K562 (cell line): Measurements from ENCODE around the gene LCE3A. TPM values are rescaled to one million over a fixed set of nuclear protein-coding genes. Genes with fewer than 3 reads are reported as not detected.

Experiments used
- CEBPZ ChIP-seq: fragments of 150-350 bp; IDR thresholded peaks from 2 replicates; pipeline ENCODE4 v1.6.1; 2014; ENCODE audit warnings: low read depth, mild to moderate bottlenecking, low read length, borderline replicate concordance
- FOXA1 ChIP-seq: fragments of 450-650 bp; IDR thresholded peaks from 2 replicates; pipeline ENCODE4 v1.6.1; 2016; ENCODE audit warnings: mild to moderate bottlenecking, borderline replicate concordance
- FOXK2 ChIP-seq, 2 experiments: fragments of 450-650 bp; IDR thresholded peaks in 1 of 2; conservative IDR thresholded peaks in 1 of 2; 2 replicates each; pipeline ENCODE4 v1.6.1; 2016; ENCODE audit warnings: low read depth in 2 of 2, mild to moderate bottlenecking in 1 of 2
- KDM5B ChIP-seq: fragments of 200-600 bp; sonication (generic); IDR thresholded peaks from 2 replicates; pipeline ENCODE4 v1.6.1; 2012; ENCODE audit warnings: low read depth, mild to moderate bottlenecking, moderate library complexity, low read length, control low read depth, inconsistent platforms; ENCODE audit not compliant: insufficient replicate concordance
- MCM7 ChIP-seq, 2 experiments: fragments of 450-650 bp; IDR thresholded peaks; 2 replicates each; pipeline ENCODE4 v1.6.1; 2016 to 2018
- MXD1 ChIP-seq: fragments of 250-450 bp; sonication (Bioruptor Pico); IDR thresholded peaks from 2 replicates; pipeline ENCODE4 v1.8.0; 2021; ENCODE audit warnings: borderline replicate concordance, mild to moderate bottlenecking, moderate library complexity; ENCODE audit not compliant: poor library complexity, severe bottlenecking
- NFIX ChIP-seq: fragments of 250-450 bp; sonication (Bioruptor Pico); IDR thresholded peaks from 2 replicates; pipeline ENCODE4 v1.4.0; 2020; ENCODE audit warnings: low read depth, mild to moderate bottlenecking, moderate library complexity
- SIRT6 ChIP-seq: IDR thresholded peaks from one replicate; pipeline ENCODE4 v1.6.1; 2012; ENCODE audit warnings: low read depth, mild to moderate bottlenecking, control low read depth, inconsistent platforms, low read length, moderate library complexity
- SMAD1 ChIP-seq: fragments of 150-350 bp; IDR thresholded peaks from 2 replicates; pipeline ENCODE4 v1.6.1; 2014; ENCODE audit warnings: low read length, low read depth; ENCODE audit not compliant: partially characterized antibody
- ZNF311 ChIP-seq: fragments of 250-450 bp; sonication (Bioruptor Pico); IDR thresholded peaks from 2 replicates; pipeline ENCODE4 v1.4.0; 2020; ENCODE audit warnings: mild to moderate bottlenecking, moderate library complexity
- polyA plus RNA-seq, 8 experiments: library from polyadenylated mRNA; depleted of rRNA in 4 of 8; stranded (reverse) in 5 of 8; unstranded in 3 of 8; fragments of >200 nt; fragmentation: Nextera tagmentation in 2 of 8; fragmentation: Illumina TruSeq in 1 of 8; extraction: Ambion mirVana in 2 of 8; extraction: Trizol in 1 of 8; gene quantifications; 2 replicates each; pipeline versions ENCODE4 v1.2.1 to v1.2.3, GENCODE V29; 2011 to 2014; ENCODE audit warnings: inconsistent platforms in 1 of 8, missing spikeins in 1 of 8
- small RNA-seq: library from RNA; depleted of rRNA; stranded (forward); fragments of <200 nt; gene quantifications from one replicate; pipeline ENCODE3, GENCODE V24; 2014
- total RNA-seq, 7 experiments: library from RNA; depleted of rRNA in 6 of 7; stranded (reverse); fragments of >200 nt in 6 of 7; fragmentation: Illumina TruSeq in 2 of 7; extraction: Trizol in 2 of 7; gene quantifications; 2 replicates each; pipeline versions ENCODE4 v1.2.1 to v1.2.3, GENCODE V29; 2011 to 2021; ENCODE audit warnings: low replicate concordance in 1 of 7

LCE3A gene
- total and polyA plus RNA-seq, 9 of the 15 experiments (the other 6 are each of a cell fraction or from before 2014, with no cell fraction given) = not detected

- TF ChIP-seq KDM5B (no peak), NFIX (CRISPR knock-in tag) (no peak), SIRT6 (no peak), CEBPZ (no peak), MCM7 (IDR thresholded peaks at IDR 0.05) (no peak), FOXK2 (conservative IDR thresholded peaks at IDR 0.05 in 1 of 2, IDR thresholded peaks at IDR 0.05 in 1 of 2; ENCODE audit: low read depth in 2 of 2) (no peak), ZNF311 (CRISPR knock-in tag) (no peak), MXD1 (CRISPR knock-in tag) (no peak), SMAD1 (no peak), FOXA1 (no peak)
These were observed 45.7 kb downstream of the LCE3A start (continued) for GRCh38 chr1:152577168-152577567.

Small RNAs within 50 kb of the gene (small RNA-seq; reads per million reads assigned to genes)
- not detected for gene LCE3A
- not detected for gene LCE3B

Other genes starting within 250 kb of the LCE3A start
Only the 7 nearest of the 21 such genes appear.
- not detected in 2 replicates for gene LCE3E, start 56.3 kb downstream of the LCE3A start, total RNA-seq (2014; rRNA removed)
- gene LCE3E, start 56.3 kb downstream of the LCE3A start, total RNA-seq (2014; rRNA removed; fragmentation: Illumina TruSeq; extraction: Trizol) = not detected in 2 replicates
- not detected in 2 replicates for gene LCE3E, start 56.3 kb downstream of the LCE3A start, total RNA-seq (2015; rRNA removed; fragmentation: Illumina TruSeq; extraction: Trizol)
- not detected in 2 replicates for gene LCE3E, start 56.3 kb downstream of the LCE3A start, total RNA-seq (2021)
- gene LCE3E, start 56.3 kb downstream of the LCE3A start, polyA plus RNA-seq (2011; rRNA removed) = not detected in 2 replicates
- gene LCE3E, start 56.3 kb downstream of the LCE3A start, polyA plus RNA-seq (2014; fragmentation: Illumina TruSeq; extraction: Trizol) = not detected in 2 replicates
- not detected for gene LCE3E, start 56.3 kb downstream of the LCE3A start, polyA plus RNA-seq (2014; fragmentation: Nextera tagmentation; extraction: Ambion mirVana)
- not detected in 2 replicates for gene LCE3E, start 56.3 kb downstream of the LCE3A start, polyA plus RNA-seq (2014; rRNA removed)
- not detected in 2 replicates for gene LCE3D, start 42.6 kb downstream of the LCE3A start, total RNA-seq (2014; rRNA removed)
- not detected in 2 replicates for gene LCE3D, start 42.6 kb downstream of the LCE3A start, total RNA-seq (2014; rRNA removed; fragmentation: Illumina TruSeq; extraction: Trizol)
- not detected in 2 replicates for gene LCE3D, start 42.6 kb downstream of the LCE3A start, total RNA-seq (2015; rRNA removed; fragmentation: Illumina TruSeq; extraction: Trizol)
- gene LCE3D, start 42.6 kb downstream of the LCE3A start, total RNA-seq (2021) = not detected in 2 replicates
- gene LCE3D, start 42.6 kb downstream of the LCE3A start, polyA plus RNA-seq (2011; rRNA removed) = not detected in 2 replicates
- gene LCE3D, start 42.6 kb downstream of the LCE3A start, polyA plus RNA-seq (2014; fragmentation: Illumina TruSeq; extraction: Trizol) = not detected in 2 replicates
- not detected for gene LCE3D, start 42.6 kb downstream of the LCE3A start, polyA plus RNA-seq (2014; fragmentation: Nextera tagmentation; extraction: Ambion mirVana)
- gene LCE3D, start 42.6 kb downstream of the LCE3A start, polyA plus RNA-seq (2014; rRNA removed) = not detected in 2 replicates
- not detected in 2 replicates for gene LCE3C, start 22.9 kb downstream of the LCE3A start, total RNA-seq (2014; rRNA removed)
- gene LCE3C, start 22.9 kb downstream of the LCE3A start, total RNA-seq (2014; rRNA removed; fragmentation: Illumina TruSeq; extraction: Trizol) = not detected in 2 replicates
- not detected in 2 replicates for gene LCE3C, start 22.9 kb downstream of the LCE3A start, total RNA-seq (2015; rRNA removed; fragmentation: Illumina TruSeq; extraction: Trizol)
- not detected in 2 replicates for gene LCE3C, start 22.9 kb downstream of the LCE3A start, total RNA-seq (2021)
- not detected in 2 replicates for gene LCE3C, start 22.9 kb downstream of the LCE3A start, polyA plus RNA-seq (2011; rRNA removed)
- not detected in 2 replicates for gene LCE3C, start 22.9 kb downstream of the LCE3A start, polyA plus RNA-seq (2014; fragmentation: Illumina TruSeq; extraction: Trizol)
- not detected for gene LCE3C, start 22.9 kb downstream of the LCE3A start, polyA plus RNA-seq (2014; fragmentation: Nextera tagmentation; extraction: Ambion mirVana)
- gene LCE3C, start 22.9 kb downstream of the LCE3A start, polyA plus RNA-seq (2014; rRNA removed) = not detected in 2 replicates
- gene LCE3B, start 9.3 kb downstream of the LCE3A start, total RNA-seq (2014; rRNA removed) = not detected in 2 replicates
- gene LCE3B, start 9.3 kb downstream of the LCE3A start, total RNA-seq (2014; rRNA removed; fragmentation: Illumina TruSeq; extraction: Trizol) = not detected in 2 replicates
- not detected in 2 replicates for gene LCE3B, start 9.3 kb downstream of the LCE3A start, total RNA-seq (2015; rRNA removed; fragmentation: Illumina TruSeq; extraction: Trizol)
- not detected in 2 replicates for gene LCE3B, start 9.3 kb downstream of the LCE3A start, total RNA-seq (2021)
- gene LCE3B, start 9.3 kb downstream of the LCE3A start, polyA plus RNA-seq (2011; rRNA removed) = not detected in 2 replicates
- not detected in 2 replicates for gene LCE3B, start 9.3 kb downstream of the LCE3A start, polyA plus RNA-seq (2014; fragmentation: Illumina TruSeq; extraction: Trizol)
- gene LCE3B, start 9.3 kb downstream of the LCE3A start, polyA plus RNA-seq (2014; fragmentation: Nextera tagmentation; extraction: Ambion mirVana) = not detected
- not detected in 2 replicates for gene LCE3B, start 9.3 kb downstream of the LCE3A start, polyA plus RNA-seq (2014; rRNA removed)
- not detected in 2 replicates for gene LCE2D, start 40.3 kb upstream of the LCE3A start, total RNA-seq (2014; rRNA removed)
- not detected in 2 replicates for gene LCE2D, start 40.3 kb upstream of the LCE3A start, total RNA-seq (2014; rRNA removed; fragmentation: Illumina TruSeq; extraction: Trizol)
- not detected in 2 replicates for gene LCE2D, start 40.3 kb upstream of the LCE3A start, total RNA-seq (2015; rRNA removed; fragmentation: Illumina TruSeq; extraction: Trizol)
- gene LCE2D, start 40.3 kb upstream of the LCE3A start, total RNA-seq (2021) = not detected in 2 replicates
- not detected in 2 replicates for gene LCE2D, start 40.3 kb upstream of the LCE3A start, polyA plus RNA-seq (2011; rRNA removed)
- gene LCE2D, start 40.3 kb upstream of the LCE3A start, polyA plus RNA-seq (2014; fragmentation: Illumina TruSeq; extraction: Trizol) = not detected in 2 replicates
- gene LCE2D, start 40.3 kb upstream of the LCE3A start, polyA plus RNA-seq (2014; fragmentation: Nextera tagmentation; extraction: Ambion mirVana) = not detected
- gene LCE2D, start 40.3 kb upstream of the LCE3A start, polyA plus RNA-seq (2014; rRNA removed) = not detected in 2 replicates
- gene LCE2C, start 52.2 kb upstream of the LCE3A start, total RNA-seq (2014; rRNA removed) = not detected in 2 replicates
- gene LCE2C, start 52.2 kb upstream of the LCE3A start, total RNA-seq (2014; rRNA removed; fragmentation: Illumina TruSeq; extraction: Trizol) = not detected in 2 replicates
- gene LCE2C, start 52.2 kb upstream of the LCE3A start, total RNA-seq (2015; rRNA removed; fragmentation: Illumina TruSeq; extraction: Trizol) = not detected in 2 replicates
- not detected in 2 replicates for gene LCE2C, start 52.2 kb upstream of the LCE3A start, total RNA-seq (2021)
- not detected in 2 replicates for gene LCE2C, start 52.2 kb upstream of the LCE3A start, polyA plus RNA-seq (2011; rRNA removed)
- gene LCE2C, start 52.2 kb upstream of the LCE3A start, polyA plus RNA-seq (2014; fragmentation: Illumina TruSeq; extraction: Trizol) = not detected in 2 replicates
- gene LCE2C, start 52.2 kb upstream of the LCE3A start, polyA plus RNA-seq (2014; fragmentation: Nextera tagmentation; extraction: Ambion mirVana) = not detected
- not detected in 2 replicates for gene LCE2C, start 52.2 kb upstream of the LCE3A start, polyA plus RNA-seq (2014; rRNA removed)
- gene LCE2B, start 63.0 kb upstream of the LCE3A start, total RNA-seq (2014; rRNA removed) = not detected in 2 replicates
- not detected in 2 replicates for gene LCE2B, start 63.0 kb upstream of the LCE3A start, total RNA-seq (2014; rRNA removed; fragmentation: Illumina TruSeq; extraction: Trizol)
- not detected in 2 replicates for gene LCE2B, start 63.0 kb upstream of the LCE3A start, total RNA-seq (2015; rRNA removed; fragmentation: Illumina TruSeq; extraction: Trizol)
- gene LCE2B, start 63.0 kb upstream of the LCE3A start, total RNA-seq (2021) = not detected in 2 replicates
- not detected in 2 replicates for gene LCE2B, start 63.0 kb upstream of the LCE3A start, polyA plus RNA-seq (2011; rRNA removed)
- not detected in 2 replicates for gene LCE2B, start 63.0 kb upstream of the LCE3A start, polyA plus RNA-seq (2014; fragmentation: Illumina TruSeq; extraction: Trizol)
- not detected for gene LCE2B, start 63.0 kb upstream of the LCE3A start, polyA plus RNA-seq (2014; fragmentation: Nextera tagmentation; extraction: Ambion mirVana)
- gene LCE2B, start 63.0 kb upstream of the LCE3A start, polyA plus RNA-seq (2014; rRNA removed) = not detected in 2 replicates